ENCODE measurements around the gene MAPKAPK3.

DNA sequence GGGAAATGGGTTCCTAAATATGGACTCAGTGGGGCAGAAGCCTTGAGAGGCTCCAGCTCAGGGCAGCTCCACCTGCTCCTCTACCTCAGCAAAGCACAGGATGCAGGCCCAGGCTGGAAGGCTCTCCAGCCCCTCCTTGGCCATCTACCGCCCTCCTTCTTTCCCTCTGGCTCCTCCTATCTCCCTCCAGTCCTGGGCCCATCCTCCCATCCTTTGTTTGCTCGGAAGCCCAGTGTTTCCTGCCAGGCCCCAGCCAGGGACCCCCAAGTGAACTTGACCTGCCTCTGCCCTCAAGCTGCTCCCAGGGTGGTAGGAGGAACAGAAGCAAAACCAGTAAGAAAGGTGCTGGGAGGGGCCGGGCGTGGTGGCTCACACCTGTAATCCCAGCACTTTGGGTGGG lies 20.1 kb downstream of the MAPKAPK3 start:
- TF ChIP-seq, protein P1, sequence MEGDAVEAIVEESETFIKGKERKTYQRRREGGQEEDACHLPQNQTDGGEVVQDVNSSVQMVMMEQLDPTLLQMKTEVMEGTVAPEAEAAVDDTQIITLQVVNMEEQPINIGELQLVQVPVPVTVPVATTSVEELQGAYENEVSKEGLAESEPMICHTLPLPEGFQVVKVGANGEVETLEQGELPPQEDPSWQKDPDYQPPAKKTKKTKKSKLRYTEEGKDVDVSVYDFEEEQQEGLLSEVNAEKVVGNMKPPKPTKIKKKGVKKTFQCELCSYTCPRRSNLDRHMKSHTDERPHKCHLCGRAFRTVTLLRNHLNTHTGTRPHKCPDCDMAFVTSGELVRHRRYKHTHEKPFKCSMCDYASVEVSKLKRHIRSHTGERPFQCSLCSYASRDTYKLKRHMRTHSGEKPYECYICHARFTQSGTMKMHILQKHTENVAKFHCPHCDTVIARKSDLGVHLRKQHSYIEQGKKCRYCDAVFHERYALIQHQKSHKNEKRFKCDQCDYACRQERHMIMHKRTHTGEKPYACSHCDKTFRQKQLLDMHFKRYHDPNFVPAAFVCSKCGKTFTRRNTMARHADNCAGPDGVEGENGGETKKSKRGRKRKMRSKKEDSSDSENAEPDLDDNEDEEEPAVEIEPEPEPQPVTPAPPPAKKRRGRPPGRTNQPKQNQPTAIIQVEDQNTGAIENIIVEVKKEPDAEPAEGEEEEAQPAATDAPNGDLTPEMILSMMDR (IDR thresholded peaks at IDR 0.05) = no peak
- no peak for TF ChIP-seq POLR2A (IDR thresholded peaks at IDR 0.05)

Measured in upper lobe of left lung (tissue), 4 donors.